AG10803 (cell line): Measurements from ENCODE around the gene GPC2.
"Not testable (repeated sequence)": the region's sequence is repeated elsewhere in the genome, so short reads cannot be mapped to it uniquely, and the experiment has no call there.

ENCODE experiments used
- DNase-seq: peaks from one replicate; pipeline ENCODE4 v3.0.0; 2010; ENCODE audit warnings: low read depth
- H3K4me3 ChIP-seq: 2 replicates; pipeline ENCODE4 v1.5.1; 2011; ENCODE audit warnings: mild to moderate bottlenecking, low read length, control low read depth
- CTCF ChIP-seq: conservative IDR thresholded peaks from 2 replicates; pipeline ENCODE4 v1.5.1; 2011; ENCODE audit warnings: mild to moderate bottlenecking, low read length, control low read depth, inconsistent platforms

Gene GPC2

GRCh38 chr7:100211342-100211780, 34.2 kb upstream of the GPC2 start:
- H3K4me3 ChIP-seq: no peak overlapping the region
- TF ChIP-seq CTCF: no peak
- no peak for DNase-seq

GRCh38 chr7:100210805-100211204, 33.6 kb upstream of the GPC2 start:
- no peak overlapping the region for H3K4me3 ChIP-seq
- TF ChIP-seq CTCF: no peak
- no peak for DNase-seq

GRCh38 chr7:100209493-100209892, 32.3 kb upstream of the GPC2 start:
- DNase-seq: no peak
- TF ChIP-seq CTCF: no peak
- no peak overlapping the region for H3K4me3 ChIP-seq

GRCh38 chr7:100208911-100209408, 31.8 kb upstream of the GPC2 start:
- DNase-seq: no peak
- H3K4me3 ChIP-seq: no peak overlapping the region
- TF ChIP-seq CTCF: no peak

GRCh38 chr7:100204454-100204853, 27.3 kb upstream of the GPC2 start:
- H3K4me3 ChIP-seq: no peak overlapping the region
- no peak for DNase-seq
- no peak for TF ChIP-seq CTCF

- no peak for TF ChIP-seq CTCF
- no peak overlapping the region for H3K4me3 ChIP-seq
- DNase-seq: no peak
Measured at GRCh38 chr7:100200693-100201092, 23.5 kb upstream of the GPC2 start.

- no peak overlapping the region for H3K4me3 ChIP-seq
- TF ChIP-seq CTCF: no peak
- no peak for DNase-seq
Measured at GRCh38 chr7:100198266-100198665, 21.1 kb upstream of the GPC2 start.

GRCh38 chr7:100195901-100196322, 18.7 kb upstream of the GPC2 start:
- DNase-seq, H3K4me3 ChIP-seq: not testable (repeated sequence)
